ENCODE results near the gene JAK3. TPM values are rescaled to one million over a fixed set of nuclear protein-coding genes. Genes with fewer than 3 reads are reported as not detected.

JAK3 gene
- total and polyA plus RNA-seq, 9 donors, result 6.6 to 35.5 (median 17.8) TPM

DNA sequence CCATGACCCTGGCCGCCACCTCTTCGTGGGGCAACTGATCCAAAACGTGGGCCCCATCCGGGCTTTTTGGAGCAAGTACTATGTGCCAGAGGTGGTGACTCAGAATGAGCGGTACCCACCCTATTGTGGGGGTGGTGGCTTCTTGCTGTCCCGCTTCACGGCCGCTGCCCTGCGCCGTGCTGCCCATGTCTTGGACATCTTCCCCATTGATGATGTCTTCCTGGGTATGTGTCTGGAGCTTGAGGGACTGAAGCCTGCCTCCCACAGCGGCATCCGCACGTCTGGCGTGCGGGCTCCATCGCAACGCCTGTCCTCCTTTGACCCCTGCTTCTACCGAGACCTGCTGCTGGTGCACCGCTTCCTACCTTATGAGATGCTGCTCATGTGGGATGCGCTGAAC is 36.1 kb downstream of the JAK3 start:
- Histone ChIP-seq H3K27me3 (no peaks in the 10 kb centered on the region), H3K4me3 (no peak overlapping the region), H3K4me1 (ENCODE audit: insufficient read depth) (no peaks in the 10 kb centered on the region), H3K9me3 (no peaks in the 10 kb centered on the region), H3K27ac (no peak overlapping the region), H3K36me3 (no peaks in the 10 kb centered on the region)
- TF ChIP-seq, protein P1, sequence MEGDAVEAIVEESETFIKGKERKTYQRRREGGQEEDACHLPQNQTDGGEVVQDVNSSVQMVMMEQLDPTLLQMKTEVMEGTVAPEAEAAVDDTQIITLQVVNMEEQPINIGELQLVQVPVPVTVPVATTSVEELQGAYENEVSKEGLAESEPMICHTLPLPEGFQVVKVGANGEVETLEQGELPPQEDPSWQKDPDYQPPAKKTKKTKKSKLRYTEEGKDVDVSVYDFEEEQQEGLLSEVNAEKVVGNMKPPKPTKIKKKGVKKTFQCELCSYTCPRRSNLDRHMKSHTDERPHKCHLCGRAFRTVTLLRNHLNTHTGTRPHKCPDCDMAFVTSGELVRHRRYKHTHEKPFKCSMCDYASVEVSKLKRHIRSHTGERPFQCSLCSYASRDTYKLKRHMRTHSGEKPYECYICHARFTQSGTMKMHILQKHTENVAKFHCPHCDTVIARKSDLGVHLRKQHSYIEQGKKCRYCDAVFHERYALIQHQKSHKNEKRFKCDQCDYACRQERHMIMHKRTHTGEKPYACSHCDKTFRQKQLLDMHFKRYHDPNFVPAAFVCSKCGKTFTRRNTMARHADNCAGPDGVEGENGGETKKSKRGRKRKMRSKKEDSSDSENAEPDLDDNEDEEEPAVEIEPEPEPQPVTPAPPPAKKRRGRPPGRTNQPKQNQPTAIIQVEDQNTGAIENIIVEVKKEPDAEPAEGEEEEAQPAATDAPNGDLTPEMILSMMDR (IDR thresholded peaks at IDR 0.05), result no peak
- no peak for DNase-seq
- intact Hi-C loops (cut with DNase I), result no loop called here
- WGBS, 3 donors, result 86 to 88% (median 86%) methylated on average over 20 of the region's 20 CpGs

DNA sequence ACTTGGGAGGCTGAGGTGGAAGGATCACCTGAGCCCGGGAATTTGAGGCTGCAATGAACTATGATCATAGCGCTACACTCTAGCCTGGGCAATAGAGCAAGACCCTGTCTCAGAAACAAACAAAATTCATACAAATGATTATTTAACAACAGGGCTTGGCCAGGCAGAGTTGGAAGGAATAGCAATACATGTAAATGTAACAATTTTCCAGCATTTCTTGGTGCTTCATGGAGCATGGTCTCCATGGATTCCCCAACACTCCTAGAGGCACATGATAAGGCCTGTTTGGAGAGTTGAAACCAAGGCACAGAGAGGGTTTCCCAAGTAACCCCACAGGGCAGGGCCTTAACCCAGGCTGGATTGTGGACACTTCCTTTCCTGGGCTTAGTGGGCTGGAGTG is 36.7 kb downstream of the JAK3 start:
- Histone ChIP-seq H3K4me1 (ENCODE audit: insufficient read depth) (no peaks in the 10 kb centered on the region), H3K9me3 (no peaks in the 10 kb centered on the region), H3K36me3 (no peaks in the 10 kb centered on the region), H3K4me3 (no peak overlapping the region), H3K27ac (no peak overlapping the region), H3K27me3 (no peaks in the 10 kb centered on the region)
- TF ChIP-seq POLR2A (IDR thresholded peaks at IDR 0.05) (no peak), EP300 (IDR thresholded peaks at IDR 0.05) (no peak)
- TF ChIP-seq, protein P1 (IDR thresholded peaks at IDR 0.05), result no peak
- 91 to 98% (median 96%) methylated on average over 2 of the region's 2 CpGs for WGBS, 3 donors
- intact Hi-C loops (cut with DNase I), result no loop called here
- no peak for DNase-seq

DNA sequence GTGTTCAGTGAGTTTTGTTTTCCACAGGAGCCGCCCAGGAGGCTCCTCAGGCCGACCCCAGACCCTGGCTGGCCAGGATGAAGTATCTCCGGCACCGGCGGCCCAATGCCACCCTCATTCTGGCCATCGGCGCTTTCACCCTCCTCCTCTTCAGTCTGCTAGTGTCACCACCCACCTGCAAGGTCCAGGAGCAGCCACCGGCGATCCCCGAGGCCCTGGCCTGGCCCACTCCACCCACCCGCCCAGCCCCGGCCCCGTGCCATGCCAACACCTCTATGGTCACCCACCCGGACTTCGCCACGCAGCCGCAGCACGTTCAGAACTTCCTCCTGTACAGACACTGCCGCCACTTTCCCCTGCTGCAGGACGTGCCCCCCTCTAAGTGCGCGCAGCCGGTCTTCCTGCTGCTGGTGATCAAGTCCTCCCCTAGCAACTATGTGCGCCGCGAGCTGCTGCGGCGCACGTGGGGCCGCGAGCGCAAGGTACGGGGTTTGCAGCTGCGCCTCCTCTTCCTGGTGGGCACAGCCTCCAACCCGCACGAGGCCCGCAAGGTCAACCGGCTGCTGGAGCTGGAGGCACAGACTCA is 40.0 kb downstream of the JAK3 start:
- Histone ChIP-seq H3K4me1 (ENCODE audit: insufficient read depth) (no peaks in the 10 kb centered on the region), H3K27me3 (no peaks in the 10 kb centered on the region), H3K4me3 (no peak overlapping the region), H3K36me3 (no peaks in the 10 kb centered on the region), H3K9me3 (no peaks in the 10 kb centered on the region), H3K27ac (no peak overlapping the region)
- intact Hi-C loops (cut with DNase I), result no loop called here
- WGBS, 3 donors, result 67 to 78% (median 76%) methylated on average over 38 of the region's 38 CpGs
- no peak for DNase-seq
- TF ChIP-seq EP300 (IDR thresholded peaks at IDR 0.05), result no peak
- no peak for TF ChIP-seq POLR2A (IDR thresholded peaks at IDR 0.05)
- TF ChIP-seq, protein P1 (IDR thresholded peaks at IDR 0.05), result no peak

DNA sequence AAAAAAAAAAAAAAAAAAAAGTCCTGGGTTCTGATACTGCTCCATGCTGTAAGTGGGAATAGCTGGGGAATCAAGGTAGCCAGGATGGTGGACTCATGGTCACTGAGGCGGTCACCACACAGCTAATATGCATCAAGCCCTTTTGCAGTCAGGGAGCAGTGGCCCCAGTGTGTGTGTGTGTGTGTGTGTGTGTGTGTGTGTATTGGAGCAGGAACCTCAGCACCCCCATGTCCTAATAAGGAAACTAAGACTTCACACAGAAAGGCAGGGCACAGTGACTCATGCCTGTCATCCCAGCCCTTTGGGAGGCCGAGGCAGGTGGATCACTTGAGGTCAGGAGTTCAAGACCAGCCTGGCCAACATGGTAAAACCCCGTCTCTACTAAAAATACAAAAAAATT is 40.8 kb downstream of the JAK3 start:
- 75 to 78% (median 76%) methylated on average over 3 of the region's 3 CpGs for WGBS, 3 donors
- Histone ChIP-seq H3K27me3 (no peaks in the 10 kb centered on the region), H3K4me1 (ENCODE audit: insufficient read depth) (no peaks in the 10 kb centered on the region), H3K9me3 (no peaks in the 10 kb centered on the region), H3K36me3 (no peaks in the 10 kb centered on the region), H3K4me3 (no peak overlapping the region), H3K27ac (no peak overlapping the region)
- no peak for DNase-seq
- TF ChIP-seq POLR2A (IDR thresholded peaks at IDR 0.05) (no peak), EP300 (IDR thresholded peaks at IDR 0.05) (no peak)
- TF ChIP-seq, protein P1 (IDR thresholded peaks at IDR 0.05), result no peak
- intact Hi-C loops (cut with DNase I), result no loop called here

Measured in ovary (tissue), 9 donors.